Measurements from ENCODE around the gene SLC22A5. TPM values are rescaled to one million over a fixed set of nuclear protein-coding genes. Genes with fewer than 3 reads are reported as not detected.

SLC22A5 gene
- total and polyA plus RNA-seq, 2 of the 8 experiments (the other 6 are each of a cell fraction or from before 2014, with no cell fraction given) = 4.0 to 9.0 TPM

GRCh38 chr5:132376694-132377641, 7.5 kb downstream of the SLC22A5 start:
- Histone ChIP-seq H4K8ac (ENCODE audit: extremely low read depth, insufficient read depth, low read length) (no peak overlapping the region), H3K14ac (ENCODE audit: insufficient read length) (no peak overlapping the region), H3K4me1 (replicated peaks in 1 of 4; ENCODE audit: control insufficient read depth in 3 of 4, insufficient read depth in 4 of 4, low read length in 3 of 4) (no peaks in the 10 kb centered on the region), H3K18ac (ENCODE audit: extremely low read depth, low read length) (no peak overlapping the region), H3K9me3 (ENCODE audit: insufficient read depth in 2 of 2, low read depth in 1 of 2, low read length in 1 of 2) (no peaks in the 10 kb centered on the region), H2AFZ (ENCODE audit: low read length) (no peak overlapping the region), H3K56ac (replicated peaks; ENCODE audit: insufficient read length, low read depth, low read length) (no peak overlapping the region), H3K4ac (replicated peaks; ENCODE audit: insufficient read length, low read depth, low read length) (no peak overlapping the region), H2BK15ac (ENCODE audit: low read length) (no peak overlapping the region), H3K36me3 (ENCODE audit: control insufficient read depth in 2 of 4, insufficient read depth in 4 of 4, low read length in 3 of 4) (no peaks in the 10 kb centered on the region; a peak in 1 of 8 replicates), H3K27me3 (replicated peaks in 1 of 4; ENCODE audit: control insufficient read depth in 3 of 4, extremely low read depth in 1 of 4, insufficient read depth in 3 of 4, low read length in 3 of 4) (0 out of 7 replicates have a peak, but pooled peaks cover 0 to 2% (median 0%) of the 10 kb centered on the region in 4 experiments), H2BK12ac (ENCODE audit: low read depth, low read length) (no peak overlapping the region), H4K91ac (replicated peaks; ENCODE audit: insufficient read length, low read length) (no peak overlapping the region), H3K23ac (ENCODE audit: insufficient read length) (no peak overlapping the region), H2BK120ac (replicated peaks; ENCODE audit: low read depth, low read length) (no peak overlapping the region), H3K9ac (replicated peaks in 1 of 4; ENCODE audit: extremely low read depth in 1 of 4, low read depth in 3 of 4, low read length in 3 of 4) (no peak overlapping the region), H3K27ac (ENCODE audit: low read depth, low read length) (no peak overlapping the region), H3K23me2 (ENCODE audit: low read depth, low read length) (no peaks in the 10 kb centered on the region), H4K5ac (ENCODE audit: insufficient read length, low read depth, low read length) (no peak overlapping the region), H4K20me1 (replicated peaks in 1 of 2; ENCODE audit: control insufficient read depth in 1 of 2, insufficient read depth in 2 of 2, low read length in 2 of 2) (no peaks in the 10 kb centered on the region), H2BK20ac (ENCODE audit: low read length) (no peak overlapping the region), H2BK5ac (ENCODE audit: low read depth, low read length) (no peak overlapping the region), H3K4me3 (ENCODE audit: extremely low read depth in 1 of 4, insufficient read depth in 2 of 4, low read depth in 3 of 4, low read length in 4 of 4) (no peak overlapping the region), H3K79me2 (ENCODE audit: control insufficient read depth in 1 of 2, insufficient read depth in 2 of 2, low read length in 2 of 2) (no peaks in the 10 kb centered on the region), H2AK5ac (ENCODE audit: low read depth, low read length) (no peak overlapping the region), H3K4me2 (ENCODE audit: insufficient read depth in 1 of 2, low read depth in 2 of 2, low read length in 2 of 2) (no peak overlapping the region), H3K79me1 (ENCODE audit: low read depth, low read length) (no peaks in the 10 kb centered on the region)
- DNase-seq (ENCODE audit: low read depth in 1 of 2, low spot score in 2 of 2) (no peak), FAIRE-seq (no peak)
- ChIA-PET CTCF (ENCODE audit: partially characterized antibody) (interaction anchor here (1.0 to 3.7 kb wide), 5 partner anchors 10 to 196 kb away, joined by 3 to 23 read pairs (median 3); no protein-coding TSS in a partner anchor), POLR2A (ENCODE audit: partially characterized antibody) (no interaction called here)
- 92% methylated on average over 15 of the region's 16 CpGs; no CpG with 5 or more reads in 1 of the 2 experiments for WGBS, 2 experiments (ENCODE audit: extremely low coverage in 1 of 2, insufficient coverage in 1 of 2, insufficient read length in 1 of 2, insufficient replicate concordance in 2 of 2, low coverage in 1 of 2, low lambda C conversion rate in 2 of 2, missing lambda C conversion rate in 1 of 2)
- TF ChIP-seq HDAC2 (IDR thresholded peaks at IDR 0.05; ENCODE audit: borderline replicate concordance in 1 of 2, low read depth in 2 of 2, low read length in 2 of 2) = no peak
- TF ChIP-seq JUN (IDR thresholded peaks at IDR 0.05; ENCODE audit: low read depth, low read length) = no peak
- TF ChIP-seq CHD1 (IDR thresholded peaks at IDR 0.05; ENCODE audit: low read depth, low read length) = no peak
- TF ChIP-seq KDM1A (IDR thresholded peaks at IDR 0.05; ENCODE audit: borderline replicate concordance, low read length) = no peak
- TF ChIP-seq GABPA (IDR thresholded peaks at IDR 0.05; ENCODE audit: borderline replicate concordance, insufficient read depth, low read length) = no peak
- TF ChIP-seq BRCA1 (IDR thresholded peaks at IDR 0.05; ENCODE audit: low read depth, low read length) = no peak
- no peak for TF ChIP-seq ASH2L (IDR thresholded peaks at IDR 0.05; ENCODE audit: low read length)
- no peak for TF ChIP-seq POLR2AphosphoS5 (IDR thresholded peaks at IDR 0.05; ENCODE audit: low read depth, low read length)
- TF ChIP-seq PHF8 (conservative IDR thresholded peaks at IDR 0.05; ENCODE audit: low read depth, low read length) = no peak
- TF ChIP-seq KDM5A (IDR thresholded peaks at IDR 0.05; ENCODE audit: low read length) = no peak
- no peak for TF ChIP-seq SP1 (IDR thresholded peaks at IDR 0.05; ENCODE audit: low read depth, low read length)
- TF ChIP-seq BACH1 (IDR thresholded peaks at IDR 0.05; ENCODE audit: low read length) = no peak
- TF ChIP-seq NRF1 (IDR thresholded peaks at IDR 0.05; ENCODE audit: low read depth, low read length) = no peak

Data from H1 (cell line).